Measurements from ENCODE around the gene GJA9. TPM values are rescaled to one million over a fixed set of nuclear protein-coding genes. Genes with fewer than 3 reads are reported as not detected.

GJA9 gene
- total RNA-seq, 1 experiment from 2014 or later: not detected

DNA sequence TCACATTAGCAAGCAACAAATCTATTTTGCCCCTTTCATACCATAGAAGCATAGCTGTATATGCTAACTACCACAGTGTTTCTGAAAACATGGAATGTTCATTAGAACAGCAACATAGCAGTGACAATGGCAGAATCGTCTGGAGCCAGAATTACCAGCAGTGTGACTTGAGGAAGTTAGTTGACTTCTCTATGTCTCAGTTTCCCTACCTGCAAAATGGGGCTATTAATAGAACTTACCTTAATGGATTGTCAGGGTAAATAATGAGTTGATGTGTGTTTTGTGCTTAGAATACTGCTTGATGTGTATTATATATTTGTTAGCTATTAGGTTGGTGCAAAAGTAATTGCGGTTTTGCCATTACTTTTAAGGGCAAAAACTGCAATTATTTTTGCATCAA, 14.8 kb upstream of the GJA9 start:
- ATAC-seq: no peak
- CTCF ChIA-PET: no interaction called here
- TF ChIP-seq, protein P1, sequence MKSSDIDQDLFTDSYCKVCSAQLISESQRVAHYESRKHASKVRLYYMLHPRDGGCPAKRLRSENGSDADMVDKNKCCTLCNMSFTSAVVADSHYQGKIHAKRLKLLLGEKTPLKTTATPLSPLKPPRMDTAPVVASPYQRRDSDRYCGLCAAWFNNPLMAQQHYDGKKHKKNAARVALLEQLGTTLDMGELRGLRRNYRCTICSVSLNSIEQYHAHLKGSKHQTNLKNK (CRISPR knock-in tag; IDR thresholded peaks at IDR 0.05): no peak
- TF ChIP-seq, protein P2, sequence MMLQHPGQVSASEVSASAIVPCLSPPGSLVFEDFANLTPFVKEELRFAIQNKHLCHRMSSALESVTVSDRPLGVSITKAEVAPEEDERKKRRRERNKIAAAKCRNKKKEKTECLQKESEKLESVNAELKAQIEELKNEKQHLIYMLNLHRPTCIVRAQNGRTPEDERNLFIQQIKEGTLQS (CRISPR knock-in tag; conservative IDR thresholded peaks at IDR 0.05): no peak
- TF ChIP-seq JUN (CRISPR knock-in tag; IDR thresholded peaks at IDR 0.05) (no peak), ZNF416 (CRISPR knock-in tag; IDR thresholded peaks at IDR 0.05) (no peak), RELA (CRISPR knock-in tag; IDR thresholded peaks at IDR 0.05; ENCODE audit: borderline replicate concordance) (no peak), ZNF423 (CRISPR knock-in tag; IDR thresholded peaks at IDR 0.05) (no peak), TEAD1 (CRISPR knock-in tag; IDR thresholded peaks at IDR 0.05) (no peak), NR3C1 (CRISPR knock-in tag; conservative IDR thresholded peaks at IDR 0.05; ENCODE audit: low read depth) (no peak), NR1H2 (CRISPR knock-in tag; IDR thresholded peaks at IDR 0.05) (no peak), CBFB (CRISPR knock-in tag; IDR thresholded peaks at IDR 0.05; ENCODE audit: low read depth) (no peak), KAT7 (CRISPR knock-in tag; IDR thresholded peaks at IDR 0.05; ENCODE audit: borderline replicate concordance) (no peak), ZNF121 (CRISPR knock-in tag; IDR thresholded peaks at IDR 0.05) (no peak)
- TF ChIP-seq, protein P3, sequence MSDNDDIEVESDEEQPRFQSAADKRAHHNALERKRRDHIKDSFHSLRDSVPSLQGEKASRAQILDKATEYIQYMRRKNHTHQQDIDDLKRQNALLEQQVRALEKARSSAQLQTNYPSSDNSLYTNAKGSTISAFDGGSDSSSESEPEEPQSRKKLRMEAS (CRISPR knock-in tag; IDR thresholded peaks at IDR 0.05): no peak
- TF ChIP-seq, protein P4, sequence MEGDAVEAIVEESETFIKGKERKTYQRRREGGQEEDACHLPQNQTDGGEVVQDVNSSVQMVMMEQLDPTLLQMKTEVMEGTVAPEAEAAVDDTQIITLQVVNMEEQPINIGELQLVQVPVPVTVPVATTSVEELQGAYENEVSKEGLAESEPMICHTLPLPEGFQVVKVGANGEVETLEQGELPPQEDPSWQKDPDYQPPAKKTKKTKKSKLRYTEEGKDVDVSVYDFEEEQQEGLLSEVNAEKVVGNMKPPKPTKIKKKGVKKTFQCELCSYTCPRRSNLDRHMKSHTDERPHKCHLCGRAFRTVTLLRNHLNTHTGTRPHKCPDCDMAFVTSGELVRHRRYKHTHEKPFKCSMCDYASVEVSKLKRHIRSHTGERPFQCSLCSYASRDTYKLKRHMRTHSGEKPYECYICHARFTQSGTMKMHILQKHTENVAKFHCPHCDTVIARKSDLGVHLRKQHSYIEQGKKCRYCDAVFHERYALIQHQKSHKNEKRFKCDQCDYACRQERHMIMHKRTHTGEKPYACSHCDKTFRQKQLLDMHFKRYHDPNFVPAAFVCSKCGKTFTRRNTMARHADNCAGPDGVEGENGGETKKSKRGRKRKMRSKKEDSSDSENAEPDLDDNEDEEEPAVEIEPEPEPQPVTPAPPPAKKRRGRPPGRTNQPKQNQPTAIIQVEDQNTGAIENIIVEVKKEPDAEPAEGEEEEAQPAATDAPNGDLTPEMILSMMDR (IDR thresholded peaks at IDR 0.05): no peak
- TF ChIP-seq, protein P5, sequence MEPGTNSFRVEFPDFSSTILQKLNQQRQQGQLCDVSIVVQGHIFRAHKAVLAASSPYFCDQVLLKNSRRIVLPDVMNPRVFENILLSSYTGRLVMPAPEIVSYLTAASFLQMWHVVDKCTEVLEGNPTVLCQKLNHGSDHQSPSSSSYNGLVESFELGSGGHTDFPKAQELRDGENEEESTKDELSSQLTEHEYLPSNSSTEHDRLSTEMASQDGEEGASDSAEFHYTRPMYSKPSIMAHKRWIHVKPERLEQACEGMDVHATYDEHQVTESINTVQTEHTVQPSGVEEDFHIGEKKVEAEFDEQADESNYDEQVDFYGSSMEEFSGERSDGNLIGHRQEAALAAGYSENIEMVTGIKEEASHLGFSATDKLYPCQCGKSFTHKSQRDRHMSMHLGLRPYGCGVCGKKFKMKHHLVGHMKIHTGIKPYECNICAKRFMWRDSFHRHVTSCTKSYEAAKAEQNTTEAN (CRISPR knock-in tag; IDR thresholded peaks at IDR 0.05): no peak
- TF ChIP-seq, protein P6, sequence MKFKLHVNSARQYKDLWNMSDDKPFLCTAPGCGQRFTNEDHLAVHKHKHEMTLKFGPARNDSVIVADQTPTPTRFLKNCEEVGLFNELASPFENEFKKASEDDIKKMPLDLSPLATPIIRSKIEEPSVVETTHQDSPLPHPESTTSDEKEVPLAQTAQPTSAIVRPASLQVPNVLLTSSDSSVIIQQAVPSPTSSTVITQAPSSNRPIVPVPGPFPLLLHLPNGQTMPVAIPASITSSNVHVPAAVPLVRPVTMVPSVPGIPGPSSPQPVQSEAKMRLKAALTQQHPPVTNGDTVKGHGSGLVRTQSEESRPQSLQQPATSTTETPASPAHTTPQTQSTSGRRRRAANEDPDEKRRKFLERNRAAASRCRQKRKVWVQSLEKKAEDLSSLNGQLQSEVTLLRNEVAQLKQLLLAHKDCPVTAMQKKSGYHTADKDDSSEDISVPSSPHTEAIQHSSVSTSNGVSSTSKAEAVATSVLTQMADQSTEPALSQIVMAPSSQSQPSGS (CRISPR knock-in tag; IDR thresholded peaks at IDR 0.05; ENCODE audit: borderline replicate concordance, low read depth): no peak
- TF ChIP-seq, protein P7, sequence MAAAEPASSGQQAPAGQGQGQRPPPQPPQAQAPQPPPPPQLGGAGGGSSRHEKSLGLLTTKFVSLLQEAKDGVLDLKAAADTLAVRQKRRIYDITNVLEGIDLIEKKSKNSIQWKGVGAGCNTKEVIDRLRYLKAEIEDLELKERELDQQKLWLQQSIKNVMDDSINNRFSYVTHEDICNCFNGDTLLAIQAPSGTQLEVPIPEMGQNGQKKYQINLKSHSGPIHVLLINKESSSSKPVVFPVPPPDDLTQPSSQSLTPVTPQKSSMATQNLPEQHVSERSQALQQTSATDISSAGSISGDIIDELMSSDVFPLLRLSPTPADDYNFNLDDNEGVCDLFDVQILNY (CRISPR knock-in tag; IDR thresholded peaks at IDR 0.05): no peak
- TF ChIP-seq, protein P8, sequence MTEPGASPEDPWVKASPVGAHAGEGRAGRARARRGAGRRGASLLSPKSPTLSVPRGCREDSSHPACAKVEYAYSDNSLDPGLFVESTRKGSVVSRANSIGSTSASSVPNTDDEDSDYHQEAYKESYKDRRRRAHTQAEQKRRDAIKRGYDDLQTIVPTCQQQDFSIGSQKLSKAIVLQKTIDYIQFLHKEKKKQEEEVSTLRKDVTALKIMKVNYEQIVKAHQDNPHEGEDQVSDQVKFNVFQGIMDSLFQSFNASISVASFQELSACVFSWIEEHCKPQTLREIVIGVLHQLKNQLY (CRISPR knock-in tag; IDR thresholded peaks at IDR 0.05): no peak
- TF ChIP-seq, protein P9, sequence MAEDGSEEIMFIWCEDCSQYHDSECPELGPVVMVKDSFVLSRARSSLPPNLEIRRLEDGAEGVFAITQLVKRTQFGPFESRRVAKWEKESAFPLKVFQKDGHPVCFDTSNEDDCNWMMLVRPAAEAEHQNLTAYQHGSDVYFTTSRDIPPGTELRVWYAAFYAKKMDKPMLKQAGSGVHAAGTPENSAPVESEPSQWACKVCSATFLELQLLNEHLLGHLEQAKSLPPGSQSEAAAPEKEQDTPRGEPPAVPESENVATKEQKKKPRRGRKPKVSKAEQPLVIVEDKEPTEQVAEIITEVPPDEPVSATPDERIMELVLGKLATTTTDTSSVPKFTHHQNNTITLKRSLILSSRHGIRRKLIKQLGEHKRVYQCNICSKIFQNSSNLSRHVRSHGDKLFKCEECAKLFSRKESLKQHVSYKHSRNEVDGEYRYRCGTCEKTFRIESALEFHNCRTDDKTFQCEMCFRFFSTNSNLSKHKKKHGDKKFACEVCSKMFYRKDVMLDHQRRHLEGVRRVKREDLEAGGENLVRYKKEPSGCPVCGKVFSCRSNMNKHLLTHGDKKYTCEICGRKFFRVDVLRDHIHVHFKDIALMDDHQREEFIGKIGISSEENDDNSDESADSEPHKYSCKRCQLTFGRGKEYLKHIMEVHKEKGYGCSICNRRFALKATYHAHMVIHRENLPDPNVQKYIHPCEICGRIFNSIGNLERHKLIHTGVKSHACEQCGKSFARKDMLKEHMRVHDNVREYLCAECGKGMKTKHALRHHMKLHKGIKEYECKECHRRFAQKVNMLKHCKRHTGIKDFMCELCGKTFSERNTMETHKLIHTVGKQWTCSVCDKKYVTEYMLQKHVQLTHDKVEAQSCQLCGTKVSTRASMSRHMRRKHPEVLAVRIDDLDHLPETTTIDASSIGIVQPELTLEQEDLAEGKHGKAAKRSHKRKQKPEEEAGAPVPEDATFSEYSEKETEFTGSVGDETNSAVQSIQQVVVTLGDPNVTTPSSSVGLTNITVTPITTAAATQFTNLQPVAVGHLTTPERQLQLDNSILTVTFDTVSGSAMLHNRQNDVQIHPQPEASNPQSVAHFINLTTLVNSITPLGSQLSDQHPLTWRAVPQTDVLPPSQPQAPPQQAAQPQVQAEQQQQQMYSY (CRISPR knock-in tag; IDR thresholded peaks at IDR 0.05): no peak
- Mint-ChIP-seq H3K27me3 (ENCODE audit: low read depth) (no peaks in the 10 kb centered on the region), H3K27ac (no peak overlapping the region), H3K9me3 (no peaks in the 10 kb centered on the region), H3K4me3 (no peak overlapping the region), H3K36me3 (no peaks in the 10 kb centered on the region), H3K4me1 (peaks cover 6% of the 10 kb centered on the region)
- POLR2A ChIA-PET: no interaction called here
- no peak for DNase-seq (ENCODE audit: low spot score)
